ENCODE results near the gene POLDIP3.
"Not testable (repeated sequence)": the region's sequence is repeated elsewhere in the genome, so short reads cannot be mapped to it uniquely, and the experiment has no call there.

GRCh38 chr22:42581194-42581761, 33.4 kb downstream of the POLDIP3 start:
- TF ChIP-seq POLR2A, CTCF, POLR2AphosphoS5 (IDR thresholded peaks at IDR 0.05): not testable (repeated sequence)

Data from gastroesophageal sphincter (tissue), 3 donors.